Left lobe of liver (tissue), 2 donors: Measurements from ENCODE around the gene MYBL2. TPM values are rescaled to one million over a fixed set of nuclear protein-coding genes. Genes with fewer than 3 reads are reported as not detected.

ENCODE experiments used
- ATAC-seq: fragments of 200-7000 bp; cut with Tn5 transposase; one replicate; pipeline ENCODE4 v1.9.1; 2020; ENCODE audit warnings: mild to moderate bottlenecking, moderate library complexity
- DNase-seq: peaks from one replicate; pipeline ENCODE4 v3.0.0-alpha.2; 2020; ENCODE audit warnings: low spot score
- total RNA-seq: library from RNA; stranded (reverse); gene quantifications from one replicate; pipeline ENCODE4 v1.2.1, GENCODE V29; 2021
- donor health status: DM: no; HTN: no; CAD: no; lungs with moderate emphysema.
- donor health status: DM: no; HTN: yes; CAD: no.

The MYBL2 gene
- total RNA-seq, 1 donor from 2014 or later, result 0.63 TPM

GRCh38 chr20:43721429-43722152 is 54.7 kb downstream of the MYBL2 start:
- DNase-seq (no peak), ATAC-seq (no peak)

GRCh38 chr20:43722153-43722505 is 55.2 kb downstream of the MYBL2 start:
- ATAC-seq (no peak), DNase-seq (no peak)

DNA sequence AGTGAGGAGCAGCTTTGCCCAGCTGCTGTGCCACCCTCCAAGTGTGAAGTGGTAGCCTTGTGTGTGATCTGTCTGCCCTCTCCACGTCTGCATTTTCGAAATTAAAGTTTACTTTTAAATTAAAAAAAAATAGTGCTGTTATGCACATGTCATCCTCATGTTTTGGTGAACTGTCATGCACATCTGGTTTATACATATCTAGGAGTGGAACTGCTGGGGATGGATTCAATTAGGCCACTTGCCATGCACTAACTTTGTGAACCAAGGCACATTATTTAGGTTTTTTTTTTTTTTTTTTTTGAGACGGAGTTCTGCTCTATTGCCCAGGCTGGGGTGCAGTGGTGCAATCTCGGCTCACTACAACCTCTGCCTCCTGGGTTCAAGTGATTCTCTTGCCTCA is 56.3 kb downstream of the MYBL2 start:
- ATAC-seq, result no peak

GRCh38 chr20:43723735-43724134 is 56.8 kb downstream of the MYBL2 start:
- no peak for DNase-seq

More for the DNA sequence above, 56.3 kb downstream of the MYBL2 start:
- no peak for DNase-seq

GRCh38 chr20:43724383-43724782 is 57.5 kb downstream of the MYBL2 start:
- ATAC-seq (no peak), DNase-seq (no peak)

More at GRCh38 chr20:43723735-43724134, 56.8 kb downstream of the MYBL2 start:
- ATAC-seq, result no peak

DNA sequence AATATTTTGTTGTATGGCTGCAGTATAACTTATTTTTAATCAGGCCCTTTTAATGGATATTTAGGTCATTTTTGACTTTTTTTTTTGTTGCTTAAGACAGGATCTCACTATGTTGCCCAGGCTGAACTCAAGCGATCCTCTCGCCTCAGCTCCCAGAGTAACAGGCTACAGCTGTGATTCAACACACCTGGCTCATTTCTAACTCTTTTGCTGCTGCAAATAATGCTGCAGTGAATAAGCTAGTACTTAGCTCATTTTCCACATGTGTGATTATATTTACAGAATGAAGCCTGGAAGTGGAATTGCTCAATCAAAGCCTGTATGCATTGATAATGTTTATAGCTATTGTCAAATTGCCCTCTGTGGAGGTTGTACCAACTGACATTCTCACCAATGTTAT is 58.8 kb downstream of the MYBL2 start:
- ATAC-seq, result peak; percentile 38
- DNase-seq, result no peak

- DNase-seq, result no peak
- ATAC-seq, result no peak
These were observed 59.4 kb downstream of the MYBL2 start for GRCh38 chr20:43726333-43726732.

GRCh38 chr20:43726811-43727338 is 60.0 kb downstream of the MYBL2 start, which contains the start of gene GTSF1L:
GTSF1L (minus strand) TSS chr20:43727002; CDS start chr20:43726694, 308 bp downstream.
- no peak for DNase-seq
- no peak for ATAC-seq

- DNase-seq (no peak), ATAC-seq (no peak)
These were observed 61.2 kb downstream of the MYBL2 start for GRCh38 chr20:43727980-43728590.

- ATAC-seq, result no peak
These were observed 61.9 kb downstream of the MYBL2 start for GRCh38 chr20:43728686-43729255.

DNA sequence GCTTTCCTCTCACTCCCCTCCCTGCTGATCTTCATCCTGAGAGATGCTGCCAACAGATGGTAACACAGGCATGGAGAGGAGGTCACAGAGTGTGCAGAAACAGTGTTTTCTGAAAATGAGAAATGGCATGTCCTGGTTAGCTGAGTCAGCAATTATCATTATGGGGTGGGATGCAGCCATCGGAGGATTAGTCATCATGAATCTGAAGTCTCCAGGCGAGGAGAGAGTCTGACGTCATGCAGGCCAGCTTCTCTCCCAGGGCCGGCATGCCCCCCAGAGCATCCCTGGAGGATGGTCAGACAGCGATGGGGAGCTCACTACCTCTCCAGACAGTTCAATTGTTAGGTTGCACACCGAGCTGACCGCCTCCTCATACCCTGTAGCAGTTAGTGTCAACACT is 64.6 kb downstream of the MYBL2 start:
- ATAC-seq, result no peak

More at GRCh38 chr20:43728686-43729255, 61.9 kb downstream of the MYBL2 start:
- no peak for DNase-seq

GRCh38 chr20:43731927-43732326 is 65.0 kb downstream of the MYBL2 start:
- ATAC-seq, result no peak
- DNase-seq, result no peak

More for the DNA sequence above, 64.6 kb downstream of the MYBL2 start:
- DNase-seq, result no peak

- DNase-seq (no peak), ATAC-seq (no peak)
These were observed 69.8 kb downstream of the MYBL2 start for GRCh38 chr20:43736588-43737158.

GRCh38 chr20:43737925-43738324 is 71.0 kb downstream of the MYBL2 start:
- ATAC-seq, result no peak
- DNase-seq, result no peak

- ATAC-seq, result peak; percentile 93
- no peak for DNase-seq
These were observed 72.3 kb downstream of the MYBL2 start for GRCh38 chr20:43739148-43739749.

GRCh38 chr20:43740642-43741041 is 73.7 kb downstream of the MYBL2 start:
- ATAC-seq, result no peak

DNA sequence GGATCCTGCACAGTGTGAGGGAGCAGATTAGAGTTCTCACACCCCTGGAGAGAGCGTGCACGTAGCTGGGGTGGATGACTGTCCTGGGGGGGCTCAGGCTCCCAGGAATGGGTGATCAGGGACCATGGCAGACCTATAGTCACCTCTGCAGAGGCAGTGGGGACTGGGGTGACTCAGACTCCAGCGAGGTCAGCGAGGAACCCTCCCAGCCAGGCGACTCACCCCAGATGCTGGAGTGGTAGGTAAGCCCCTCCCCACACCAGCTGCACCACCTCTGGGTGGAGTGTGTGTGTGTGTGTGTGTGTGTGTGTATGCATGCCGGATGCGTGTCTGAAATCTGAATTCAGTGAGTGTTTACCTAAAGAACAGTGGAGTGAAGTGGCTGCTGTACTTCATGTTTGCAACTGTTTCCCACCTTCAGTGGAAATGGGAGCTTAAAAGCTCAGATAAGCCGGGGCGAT is 77.3 kb downstream of the MYBL2 start:
- DNase-seq, result no peak
- ATAC-seq, result no peak

More at GRCh38 chr20:43740642-43741041, 73.7 kb downstream of the MYBL2 start:
- DNase-seq, result no peak

DNA sequence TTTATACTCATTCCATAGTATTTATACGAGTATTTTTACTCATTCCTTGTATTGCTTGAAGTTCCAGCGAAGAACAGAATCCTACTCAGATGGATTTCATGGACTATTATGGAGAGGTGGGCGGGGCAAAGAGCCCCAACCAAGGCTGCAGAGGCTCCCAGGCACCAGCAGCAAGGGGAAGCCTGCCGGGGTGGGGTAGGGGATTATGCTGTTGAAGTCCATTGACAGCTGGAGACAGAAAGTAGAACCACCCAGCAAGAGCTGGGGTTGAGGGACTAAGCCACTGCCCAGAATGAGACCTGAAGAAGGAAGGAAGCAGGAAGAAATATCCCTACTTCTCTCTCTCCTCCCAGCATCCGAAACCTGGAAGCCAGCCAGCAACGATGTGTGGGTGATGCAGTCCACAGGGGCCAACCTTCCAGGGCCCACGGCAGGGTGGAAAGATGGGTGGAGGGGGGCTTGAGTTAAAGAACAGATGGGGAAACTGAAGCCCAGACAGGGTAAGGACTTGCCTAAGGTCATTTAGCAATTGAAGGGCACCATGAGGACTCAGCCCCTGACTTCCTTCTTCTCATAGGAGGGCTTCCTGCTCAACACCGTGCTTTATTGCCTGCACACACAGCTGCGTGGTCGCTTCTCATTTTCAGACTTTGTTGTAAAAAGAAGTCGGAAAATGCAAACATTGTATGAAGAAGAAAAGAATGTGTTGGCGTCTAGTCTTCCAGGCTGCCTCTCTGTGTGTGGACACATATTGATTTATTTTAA is 78.2 kb downstream of the MYBL2 start:
- no peak for DNase-seq
- ATAC-seq, result no peak

- ATAC-seq (no peak), DNase-seq (no peak)
These were observed 79.6 kb downstream of the MYBL2 start for GRCh38 chr20:43746344-43747137.
